Measurements from ENCODE around the gene KRT39. TPM values are rescaled to one million over a fixed set of nuclear protein-coding genes. Genes with fewer than 3 reads are reported as not detected.
"Not testable (repeated sequence)": the region's sequence is repeated elsewhere in the genome, so short reads cannot be mapped to it uniquely, and the experiment has no call there.

Gene KRT39
- total RNA-seq, 2 donors from 2014 or later = not detected

- H3K9me3 ChIP-seq (ENCODE audit: control insufficient read depth, low read length) = no peaks in the 10 kb centered on the region
- H3K27me3 ChIP-seq (ENCODE audit: control insufficient read depth, insufficient read depth, low read length, poor library complexity, severe bottlenecking) = no peaks in the 10 kb centered on the region
- DNase-seq = no peak
- Mint-ChIP-seq H3K27ac (no peak overlapping the region), H3K36me3 (ENCODE audit: low read depth) (no peaks in the 10 kb centered on the region), H3K4me1 (peaks cover 9% of the 10 kb centered on the region), H3K27me3 (ENCODE audit: insufficient read depth) (no peaks in the 10 kb centered on the region), H3K9me3 (no peaks in the 10 kb centered on the region), H3K4me3 (no peak overlapping the region)
- TF ChIP-seq CTCF (conservative IDR thresholded peaks at IDR 0.05) = no peak
- WGBS, 2 experiments (ENCODE audit: insufficient coverage in 1 of 2, insufficient read length in 1 of 2) = 92 to 100% methylated on average over 1 to 2 of the region's 2 CpGs
- no peak overlapping the region for H3K9ac ChIP-seq (ENCODE audit: extremely low read depth, low read length, poor library complexity, severe bottlenecking)
- no peaks in the 10 kb centered on the region for H3K4me1 ChIP-seq (ENCODE audit: control insufficient read depth, insufficient read depth, low read length)
- no peak overlapping the region for H3K27ac ChIP-seq (ENCODE audit: low read depth, low read length)
- H3K36me3 ChIP-seq (ENCODE audit: control insufficient read depth, insufficient read depth, low read length) = no peaks in the 10 kb centered on the region
- no peak overlapping the region for H3K4me3 ChIP-seq (ENCODE audit: low read length)
These were observed 45.7 kb downstream of the KRT39 start for GRCh38 chr17:40921026-40921425.

- WGBS, 2 experiments (ENCODE audit: insufficient coverage in 1 of 2, insufficient read length in 1 of 2) = 100% methylated on average over 1 to 2 of the region's 2 CpGs
- not testable (repeated sequence) for H3K27me3 ChIP-seq (ENCODE audit: control insufficient read depth, insufficient read depth, low read length, poor library complexity, severe bottlenecking); H3K4me3 Mint-ChIP-seq; H3K4me1 Mint-ChIP-seq; H3K27ac ChIP-seq (ENCODE audit: low read depth, low read length); H3K27ac Mint-ChIP-seq; H3K27me3 Mint-ChIP-seq (ENCODE audit: insufficient read depth); DNase-seq; H3K4me3 ChIP-seq (ENCODE audit: low read length); H3K36me3 ChIP-seq (ENCODE audit: control insufficient read depth, insufficient read depth, low read length); H3K4me1 ChIP-seq (ENCODE audit: control insufficient read depth, insufficient read depth, low read length); H3K9me3 Mint-ChIP-seq; H3K36me3 Mint-ChIP-seq (ENCODE audit: low read depth); H3K9me3 ChIP-seq (ENCODE audit: control insufficient read depth, low read length); H3K9ac ChIP-seq (ENCODE audit: extremely low read depth, low read length, poor library complexity, severe bottlenecking)
These were observed 49.6 kb downstream of the KRT39 start for GRCh38 chr17:40917116-40917515.

GRCh38 chr17:40916366-40916765, 50.4 kb downstream of the KRT39 start:
- H3K27ac Mint-ChIP-seq = no peak overlapping the region
- Histone ChIP-seq H3K9ac (ENCODE audit: extremely low read depth, low read length, poor library complexity, severe bottlenecking) (no peak overlapping the region), H3K27me3 (ENCODE audit: control insufficient read depth, insufficient read depth, low read length, poor library complexity, severe bottlenecking) (no peaks in the 10 kb centered on the region), H3K36me3 (ENCODE audit: control insufficient read depth, insufficient read depth, low read length) (no peaks in the 10 kb centered on the region), H3K9me3 (ENCODE audit: control insufficient read depth, low read length) (no peaks in the 10 kb centered on the region), H3K4me3 (ENCODE audit: low read length) (no peak overlapping the region), H3K4me1 (ENCODE audit: control insufficient read depth, insufficient read depth, low read length) (no peaks in the 10 kb centered on the region), H3K27ac (ENCODE audit: low read depth, low read length) (no peak overlapping the region)
- H3K9me3 Mint-ChIP-seq = no peaks in the 10 kb centered on the region
- 95% methylated on average over 1 of the region's 1 CpG; no CpG with 5 or more reads in 1 of the 2 experiments for WGBS, 2 experiments (ENCODE audit: insufficient coverage in 1 of 2, insufficient read length in 1 of 2)
- H3K36me3 Mint-ChIP-seq (ENCODE audit: low read depth) = no peaks in the 10 kb centered on the region
- H3K4me1 Mint-ChIP-seq = no peaks in the 10 kb centered on the region
- H3K27me3 Mint-ChIP-seq (ENCODE audit: insufficient read depth) = no peaks in the 10 kb centered on the region
- H3K4me3 Mint-ChIP-seq = no peak overlapping the region
- DNase-seq = no peak
- no peak for TF ChIP-seq CTCF (conservative IDR thresholded peaks at IDR 0.05)

- H3K27ac ChIP-seq (ENCODE audit: low read depth, low read length) = no peak overlapping the region
- no peak overlapping the region for H3K4me3 ChIP-seq (ENCODE audit: low read length)
- H3K4me1 Mint-ChIP-seq = no peaks in the 10 kb centered on the region
- H3K36me3 ChIP-seq (ENCODE audit: control insufficient read depth, insufficient read depth, low read length) = no peaks in the 10 kb centered on the region
- WGBS, 2 experiments (ENCODE audit: insufficient coverage in 1 of 2, insufficient read length in 1 of 2) = 86 to 87% methylated on average over 2 of the region's 2 CpGs
- no peak for TF ChIP-seq CTCF (conservative IDR thresholded peaks at IDR 0.05)
- no peaks in the 10 kb centered on the region for H3K9me3 Mint-ChIP-seq
- no peaks in the 10 kb centered on the region for H3K36me3 Mint-ChIP-seq (ENCODE audit: low read depth)
- no peak overlapping the region for H3K9ac ChIP-seq (ENCODE audit: extremely low read depth, low read length, poor library complexity, severe bottlenecking)
- no peaks in the 10 kb centered on the region for H3K9me3 ChIP-seq (ENCODE audit: control insufficient read depth, low read length)
- H3K27ac Mint-ChIP-seq = peak overlapping the region; percentile 11
- H3K27me3 Mint-ChIP-seq (ENCODE audit: insufficient read depth) = peaks cover under 1% of the 10 kb centered on the region
- H3K27me3 ChIP-seq (ENCODE audit: control insufficient read depth, insufficient read depth, low read length, poor library complexity, severe bottlenecking) = no peaks in the 10 kb centered on the region
- H3K4me1 ChIP-seq (ENCODE audit: control insufficient read depth, insufficient read depth, low read length) = no peaks in the 10 kb centered on the region
- no peak for DNase-seq
- no peak overlapping the region for H3K4me3 Mint-ChIP-seq
These were observed 51.0 kb downstream of the KRT39 start for GRCh38 chr17:40915721-40916256.

Measured in endodermal cell (in vitro differentiated cells).